HCT116 (cell line): ENCODE results near the gene FSTL4. TPM values are rescaled to one million over a fixed set of nuclear protein-coding genes. Genes with fewer than 3 reads are reported as not detected.

Experiments
- ATAC-seq: fragments of 200-7000 bp; cut with Tn5 transposase; 2 replicates; pipeline ENCODE4 v1.9.1; 2020; ENCODE audit warnings: mild to moderate bottlenecking, moderate library complexity
- BruUV-seq: library from RNA; stranded (reverse); fragments of 400-500 nt; replicated peaks from 2 replicates; lab custom pipeline; 2021; lab: Mats Ljungman, UMichigan
- CTCF ChIA-PET: fragments of 300-600 bp; sonication (Branson Sonifier 250); formaldehyde crosslinking; loops from one replicate; lab custom pipeline; 2021; ENCODE audit warnings: antibody characterized with exemption; lab: Charles Lee
- POLR2A ChIA-PET: fragments of 300-600, 350-600 bp; sonication (Branson Sonifier 250); formaldehyde crosslinking; loops from one replicate; lab custom pipeline; 2021; ENCODE audit warnings: antibody characterized with exemption; lab: Charles Lee
- RAD21 ChIA-PET, 2 experiments: fragments of 300-600 bp; sonication (Branson Sonifier 250); formaldehyde crosslinking; loops; one replicate each; lab custom pipeline; 2023; ENCODE audit warnings: low total read pairs in 2 of 2; ENCODE audit not compliant: uncharacterized antibody in 2 of 2, unreplicated experiment in 2 of 2, low non-redundant PET in 1 of 2; lab: Charles Lee
- DNase-seq: peaks from one replicate; pipeline ENCODE4 v3.0.0-alpha.2; 2010; ENCODE audit warnings: low read depth, low spot score
- H2AFZ ChIP-seq: fragments of 200-600 bp; shearing (Covaris generic), sonication (generic); 2 replicates; pipeline ENCODE4 v1.6.1; 2017; ENCODE audit warnings: low read depth, mixed run types, mixed read lengths, antibody characterized with exemption, low read length; ENCODE audit not compliant: poor library complexity, severe bottlenecking
- H3K27ac ChIP-seq: 2 replicates; pipeline ENCODE4 v1.5.1; 2012; ENCODE audit warnings: low read depth, low read length
- H3K27me3 ChIP-seq: fragments of 200-600 bp; sonication (generic); 2 replicates; pipeline ENCODE4 v1.6.1; 2016; ENCODE audit warnings: mixed run types, low read length, mixed read lengths; ENCODE audit not compliant: insufficient read depth
- H3K36me3 ChIP-seq, 2 experiments: fragments of 200-500 bp in 1 of 2; fragments of 200-600 bp in 1 of 2; sonication (Bioruptor generic) in 1 of 2; sonication (generic) in 1 of 2; 2 replicates each; pipeline versions ENCODE4 v1.5.1 to v1.6.1; 2014 to 2016; ENCODE audit warnings: low read length in 2 of 2, inconsistent platforms in 1 of 2, mixed read lengths in 1 of 2, mixed run types in 1 of 2; ENCODE audit not compliant: insufficient read depth in 2 of 2, control insufficient read depth in 1 of 2
- H3K4me1 ChIP-seq, 2 experiments: fragments of 200-600 bp in 1 of 2; sonication (generic) in 1 of 2; 2 replicates each; pipeline versions ENCODE4 v1.5.1 to v1.6.1; 2012 to 2017; ENCODE audit warnings: low read length in 2 of 2, inconsistent platforms in 1 of 2, mild to moderate bottlenecking in 1 of 2, mixed read lengths in 1 of 2, mixed run types in 1 of 2, moderate library complexity in 1 of 2; ENCODE audit not compliant: insufficient read depth in 2 of 2, control insufficient read depth in 1 of 2
- H3K4me2 ChIP-seq: fragments of 200-600 bp; sonication (generic); 2 replicates; pipeline ENCODE4 v1.6.1; 2017; ENCODE audit warnings: mixed run types, low read length, mixed read lengths
- H3K4me3 ChIP-seq, 2 experiments: fragments of 200-600 bp in 1 of 2; sonication (generic) in 1 of 2; replicated peaks in 1 of 2; 2 replicates each; pipeline ENCODE4 v1.5.1; 2011 to 2016; ENCODE audit warnings: low read length in 2 of 2, control low read depth in 1 of 2, low read depth in 1 of 2, mild to moderate bottlenecking in 1 of 2, mixed read lengths in 1 of 2, mixed run types in 1 of 2
- H3K79me2 ChIP-seq: fragments of 200-600 bp; sonication (generic); 2 replicates; pipeline ENCODE4 v1.6.1; 2017; ENCODE audit warnings: mild to moderate bottlenecking, mixed run types, low read length, moderate library complexity, mixed read lengths; ENCODE audit not compliant: insufficient read depth
- H3K9ac ChIP-seq: fragments of 200-600 bp; sonication (generic); 2 replicates; pipeline ENCODE4 v1.6.1; 2016; ENCODE audit warnings: low read length, mixed read lengths
- H3K9me2 ChIP-seq: fragments of 200-600 bp; sonication (generic), shearing (Covaris generic); 2 replicates; pipeline ENCODE4 v1.6.1; 2017; ENCODE audit warnings: mixed run types, mild to moderate bottlenecking, moderate library complexity; ENCODE audit not compliant: insufficient read depth
- H3K9me3 ChIP-seq, 2 experiments: fragments of 200-500 bp in 1 of 2; fragments of 200-600 bp in 1 of 2; sonication (Bioruptor generic) in 1 of 2; sonication (generic) in 1 of 2; 2 replicates each; pipeline ENCODE4 v1.6.1; 2014 to 2017; ENCODE audit warnings: low read length in 2 of 2, mixed read lengths in 2 of 2, inconsistent platforms in 1 of 2, low read depth in 1 of 2, mild to moderate bottlenecking in 1 of 2, mixed run types in 1 of 2, moderate library complexity in 1 of 2; ENCODE audit not compliant: control insufficient read depth in 1 of 2, insufficient read depth in 1 of 2
- H4K20me1 ChIP-seq: fragments of 200-600 bp; sonication (generic), shearing (Covaris generic); 2 replicates; pipeline ENCODE4 v1.6.1; 2017; ENCODE audit warnings: mixed run types, mild to moderate bottlenecking, moderate library complexity; ENCODE audit not compliant: insufficient read depth
- CBX3 ChIP-seq: IDR thresholded peaks from 2 replicates; pipeline ENCODE4 v1.6.1; 2012; ENCODE audit warnings: low read depth
- EGR1 ChIP-seq: IDR thresholded peaks from 2 replicates; pipeline ENCODE4 v1.6.1; 2012; ENCODE audit warnings: low read depth
- ELF1 ChIP-seq: IDR thresholded peaks from 2 replicates; pipeline ENCODE4 v1.6.1; 2012; ENCODE audit warnings: low read depth, borderline replicate concordance
- EZH2 ChIP-seq: fragments of 200-600 bp; sonication (generic); IDR thresholded peaks from 2 replicates; pipeline ENCODE4 v1.6.1; 2017; ENCODE audit warnings: antibody characterized with exemption, mixed run types
- JUND ChIP-seq: IDR thresholded peaks from 2 replicates; pipeline ENCODE4 v1.6.1; 2012
- POLR2AphosphoS5 ChIP-seq: IDR thresholded peaks from 2 replicates; pipeline ENCODE4 v1.6.1; 2011; ENCODE audit warnings: mild to moderate bottlenecking, low read depth, low read length, moderate library complexity
- RAD21 ChIP-seq: IDR thresholded peaks from 2 replicates; pipeline ENCODE4 v1.6.1; 2012; ENCODE audit warnings: low read depth, mild to moderate bottlenecking
- SIN3A ChIP-seq: IDR thresholded peaks from 2 replicates; pipeline ENCODE4 v1.6.1; 2012; ENCODE audit warnings: low read depth
- SP1 ChIP-seq: IDR thresholded peaks from 2 replicates; pipeline ENCODE4 v1.6.1; 2012; ENCODE audit warnings: low read depth
- SRF ChIP-seq: IDR thresholded peaks from 2 replicates; pipeline ENCODE4 v1.6.1; 2012; ENCODE audit warnings: low read depth
- TCF7L2 ChIP-seq: IDR thresholded peaks from 2 replicates; pipeline ENCODE4 v1.7.0; 2011; ENCODE audit warnings: borderline replicate concordance, inconsistent platforms; ENCODE audit not compliant: insufficient read depth, insufficient read length; ENCODE audit errors: extremely low read depth
- YY1 ChIP-seq: IDR thresholded peaks from 2 replicates; pipeline ENCODE4 v1.6.1; 2011; ENCODE audit warnings: low read length, low read depth, moderate library complexity, mild to moderate bottlenecking; ENCODE audit not compliant: insufficient replicate concordance; ENCODE audit errors: extremely low read depth
- intact Hi-C: fragments of 100-400 bp; cut with micrococcal nuclease; formaldehyde crosslinking; loops from 2 replicates; pipeline ENCODE4 v1.10.0; 2022
- total RNA-seq: library from RNA; stranded (reverse); gene quantifications from one replicate; pipeline ENCODE4 v1.2.1, GENCODE V29; 2021; ENCODE audit not compliant: unreplicated experiment
- TF ChIP-seq, protein P1 (sequence below): IDR thresholded peaks from 2 replicates; pipeline ENCODE4 v1.6.1; 2011; ENCODE audit warnings: mild to moderate bottlenecking, low read length, moderate library complexity; ENCODE audit not compliant: insufficient replicate concordance; ENCODE audit errors: extremely low read depth
- TF ChIP-seq, protein P2 (sequence below): IDR thresholded peaks from 2 replicates; pipeline ENCODE4 v1.6.1; 2012
- TF ChIP-seq, protein P3 (sequence below), 3 experiments: fragments of 200-600 bp in 1 of 3; sonication (generic) in 1 of 3; IDR thresholded peaks in 2 of 3; conservative IDR thresholded peaks in 1 of 3; 2 replicates each; pipeline ENCODE4 v1.5.1; 2012 to 2017; ENCODE audit warnings: low read depth in 2 of 3, low read length in 2 of 3, antibody characterized with exemption in 1 of 3, borderline replicate concordance in 1 of 3, control low read depth in 1 of 3, mild to moderate bottlenecking in 1 of 3, mixed read lengths in 1 of 3, mixed run types in 1 of 3, moderate library complexity in 1 of 3; ENCODE audit not compliant: insufficient read depth in 1 of 3
- TF ChIP-seq, protein P4 (sequence below): IDR thresholded peaks from 2 replicates; pipeline ENCODE4 v1.6.1; 2012; ENCODE audit warnings: low read depth
- TF ChIP-seq, protein P5 (sequence below): IDR thresholded peaks from 2 replicates; pipeline ENCODE4 v1.6.1; 2012

Gene FSTL4
- total RNA-seq, 1 experiment from 2014 or later = 0.37 TPM

DNA sequence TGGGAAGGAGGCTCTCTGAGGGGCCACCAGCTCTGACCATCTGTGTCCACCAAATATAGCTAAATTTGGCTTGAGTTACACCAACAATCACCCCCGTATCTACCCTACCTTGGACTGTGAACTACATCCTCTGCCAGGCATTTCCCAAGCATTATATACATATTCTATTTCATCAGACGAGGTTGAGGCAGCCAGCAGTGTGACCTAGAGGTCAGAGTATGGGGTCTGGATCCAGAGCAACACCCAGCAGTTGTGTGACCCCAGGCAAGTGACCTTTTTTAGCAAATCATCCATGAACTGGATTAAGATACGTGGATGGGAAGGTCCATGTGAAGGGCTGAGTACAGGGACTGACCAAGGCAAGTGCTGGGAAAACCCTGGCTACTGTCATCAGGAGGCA lies 379.9 kb downstream of the FSTL4 start (continued):
- TF ChIP-seq, protein P1, sequence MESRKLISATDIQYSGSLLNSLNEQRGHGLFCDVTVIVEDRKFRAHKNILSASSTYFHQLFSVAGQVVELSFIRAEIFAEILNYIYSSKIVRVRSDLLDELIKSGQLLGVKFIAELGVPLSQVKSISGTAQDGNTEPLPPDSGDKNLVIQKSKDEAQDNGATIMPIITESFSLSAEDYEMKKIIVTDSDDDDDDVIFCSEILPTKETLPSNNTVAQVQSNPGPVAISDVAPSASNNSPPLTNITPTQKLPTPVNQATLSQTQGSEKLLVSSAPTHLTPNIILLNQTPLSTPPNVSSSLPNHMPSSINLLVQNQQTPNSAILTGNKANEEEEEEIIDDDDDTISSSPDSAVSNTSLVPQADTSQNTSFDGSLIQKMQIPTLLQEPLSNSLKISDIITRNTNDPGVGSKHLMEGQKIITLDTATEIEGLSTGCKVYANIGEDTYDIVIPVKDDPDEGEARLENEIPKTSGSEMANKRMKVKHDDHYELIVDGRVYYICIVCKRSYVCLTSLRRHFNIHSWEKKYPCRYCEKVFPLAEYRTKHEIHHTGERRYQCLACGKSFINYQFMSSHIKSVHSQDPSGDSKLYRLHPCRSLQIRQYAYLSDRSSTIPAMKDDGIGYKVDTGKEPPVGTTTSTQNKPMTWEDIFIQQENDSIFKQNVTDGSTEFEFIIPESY = no peak
- no peak for TF ChIP-seq EGR1
- TF ChIP-seq, protein P2, sequence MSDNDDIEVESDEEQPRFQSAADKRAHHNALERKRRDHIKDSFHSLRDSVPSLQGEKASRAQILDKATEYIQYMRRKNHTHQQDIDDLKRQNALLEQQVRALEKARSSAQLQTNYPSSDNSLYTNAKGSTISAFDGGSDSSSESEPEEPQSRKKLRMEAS = no peak
- no peak for TF ChIP-seq TCF7L2
- TF ChIP-seq SP1 = no peak
- no peak for TF ChIP-seq ELF1

DNA sequence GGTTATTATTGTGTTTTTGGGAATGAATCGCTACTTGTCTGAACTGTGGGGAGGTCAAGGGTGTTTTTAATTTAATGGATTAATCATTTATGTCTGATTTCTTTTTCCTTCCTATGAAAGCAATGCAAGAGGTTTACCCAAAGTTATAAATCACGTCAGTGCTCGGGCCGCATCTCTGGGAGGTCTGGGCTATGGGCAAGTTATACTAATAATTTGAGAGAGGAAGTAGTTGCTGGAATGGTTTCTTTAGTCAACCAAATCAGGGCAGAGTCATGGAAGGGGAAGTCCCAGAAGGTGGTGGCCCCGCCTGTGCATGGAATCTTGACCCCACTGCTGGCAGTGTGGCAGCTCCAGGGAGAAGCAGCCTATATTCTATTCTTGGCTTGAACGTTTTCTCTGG lies 380.3 kb downstream of the FSTL4 start:
- H3K36me3 ChIP-seq = no peaks in the 10 kb centered on the region
- H3K4me3 ChIP-seq = no peak overlapping the region
- H3K79me2 ChIP-seq = no peaks in the 10 kb centered on the region
- H3K9ac ChIP-seq = no peak overlapping the region
- H3K4me2 ChIP-seq = no peak overlapping the region
- no peak overlapping the region for H3K27ac ChIP-seq
- ATAC-seq (no peak), DNase-seq (no peak)
- ChIA-PET RAD21 (no interaction called here), POLR2A (no interaction called here), CTCF (no interaction called here)
- no TSS peak for BruUV-seq
- H3K9me2 ChIP-seq = no peaks in the 10 kb centered on the region
- H4K20me1 ChIP-seq = no peaks in the 10 kb centered on the region
- no peaks in the 10 kb centered on the region for H3K9me3 ChIP-seq
- H2AFZ ChIP-seq = no peak overlapping the region
- TF ChIP-seq SRF (no peak), POLR2AphosphoS5 (no peak), EGR1 (no peak), CBX3 (no peak), SIN3A (no peak), JUND (no peak), YY1 (no peak), RAD21 (no peak), EZH2 (no peak), TCF7L2 (no peak)
- TF ChIP-seq, protein P3, sequence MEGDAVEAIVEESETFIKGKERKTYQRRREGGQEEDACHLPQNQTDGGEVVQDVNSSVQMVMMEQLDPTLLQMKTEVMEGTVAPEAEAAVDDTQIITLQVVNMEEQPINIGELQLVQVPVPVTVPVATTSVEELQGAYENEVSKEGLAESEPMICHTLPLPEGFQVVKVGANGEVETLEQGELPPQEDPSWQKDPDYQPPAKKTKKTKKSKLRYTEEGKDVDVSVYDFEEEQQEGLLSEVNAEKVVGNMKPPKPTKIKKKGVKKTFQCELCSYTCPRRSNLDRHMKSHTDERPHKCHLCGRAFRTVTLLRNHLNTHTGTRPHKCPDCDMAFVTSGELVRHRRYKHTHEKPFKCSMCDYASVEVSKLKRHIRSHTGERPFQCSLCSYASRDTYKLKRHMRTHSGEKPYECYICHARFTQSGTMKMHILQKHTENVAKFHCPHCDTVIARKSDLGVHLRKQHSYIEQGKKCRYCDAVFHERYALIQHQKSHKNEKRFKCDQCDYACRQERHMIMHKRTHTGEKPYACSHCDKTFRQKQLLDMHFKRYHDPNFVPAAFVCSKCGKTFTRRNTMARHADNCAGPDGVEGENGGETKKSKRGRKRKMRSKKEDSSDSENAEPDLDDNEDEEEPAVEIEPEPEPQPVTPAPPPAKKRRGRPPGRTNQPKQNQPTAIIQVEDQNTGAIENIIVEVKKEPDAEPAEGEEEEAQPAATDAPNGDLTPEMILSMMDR (IDR thresholded peaks at IDR 0.05 in 2 of 3, conservative IDR thresholded peaks at IDR 0.05 in 1 of 3; ENCODE audit: borderline replicate concordance in 1 of 3, insufficient read depth in 1 of 3, low read depth in 2 of 3, low read length in 2 of 3) = no peak
- TF ChIP-seq, protein P4, sequence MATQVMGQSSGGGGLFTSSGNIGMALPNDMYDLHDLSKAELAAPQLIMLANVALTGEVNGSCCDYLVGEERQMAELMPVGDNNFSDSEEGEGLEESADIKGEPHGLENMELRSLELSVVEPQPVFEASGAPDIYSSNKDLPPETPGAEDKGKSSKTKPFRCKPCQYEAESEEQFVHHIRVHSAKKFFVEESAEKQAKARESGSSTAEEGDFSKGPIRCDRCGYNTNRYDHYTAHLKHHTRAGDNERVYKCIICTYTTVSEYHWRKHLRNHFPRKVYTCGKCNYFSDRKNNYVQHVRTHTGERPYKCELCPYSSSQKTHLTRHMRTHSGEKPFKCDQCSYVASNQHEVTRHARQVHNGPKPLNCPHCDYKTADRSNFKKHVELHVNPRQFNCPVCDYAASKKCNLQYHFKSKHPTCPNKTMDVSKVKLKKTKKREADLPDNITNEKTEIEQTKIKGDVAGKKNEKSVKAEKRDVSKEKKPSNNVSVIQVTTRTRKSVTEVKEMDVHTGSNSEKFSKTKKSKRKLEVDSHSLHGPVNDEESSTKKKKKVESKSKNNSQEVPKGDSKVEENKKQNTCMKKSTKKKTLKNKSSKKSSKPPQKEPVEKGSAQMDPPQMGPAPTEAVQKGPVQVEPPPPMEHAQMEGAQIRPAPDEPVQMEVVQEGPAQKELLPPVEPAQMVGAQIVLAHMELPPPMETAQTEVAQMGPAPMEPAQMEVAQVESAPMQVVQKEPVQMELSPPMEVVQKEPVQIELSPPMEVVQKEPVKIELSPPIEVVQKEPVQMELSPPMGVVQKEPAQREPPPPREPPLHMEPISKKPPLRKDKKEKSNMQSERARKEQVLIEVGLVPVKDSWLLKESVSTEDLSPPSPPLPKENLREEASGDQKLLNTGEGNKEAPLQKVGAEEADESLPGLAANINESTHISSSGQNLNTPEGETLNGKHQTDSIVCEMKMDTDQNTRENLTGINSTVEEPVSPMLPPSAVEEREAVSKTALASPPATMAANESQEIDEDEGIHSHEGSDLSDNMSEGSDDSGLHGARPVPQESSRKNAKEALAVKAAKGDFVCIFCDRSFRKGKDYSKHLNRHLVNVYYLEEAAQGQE = no peak
- TF ChIP-seq, protein P5, sequence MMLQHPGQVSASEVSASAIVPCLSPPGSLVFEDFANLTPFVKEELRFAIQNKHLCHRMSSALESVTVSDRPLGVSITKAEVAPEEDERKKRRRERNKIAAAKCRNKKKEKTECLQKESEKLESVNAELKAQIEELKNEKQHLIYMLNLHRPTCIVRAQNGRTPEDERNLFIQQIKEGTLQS = no peak
- TF ChIP-seq, protein P2 = no peak
- intact Hi-C loops = no loop called here
- H3K4me1 ChIP-seq = peaks cover 6 to 42% of the 10 kb centered on the region in 2 experiments; a peak in 3 of 4 replicates
- H3K27me3 ChIP-seq = no peaks in the 10 kb centered on the region
